Liver (tissue), 9 donors: ENCODE data around the gene MISP3. TPM values are rescaled to one million over a fixed set of nuclear protein-coding genes. Genes with fewer than 3 reads are reported as not detected.

Experiments
- DNase-seq: peaks from one replicate; pipeline ENCODE4 v3.0.0-alpha.2; 2017; ENCODE audit warnings: low spot score
- H3K27ac ChIP-seq, 2 donors: one replicate each; pipeline ENCODE4 v1.7.0; 2013; ENCODE audit warnings: inconsistent platforms in 2 of 2, low read length in 2 of 2, control low read depth in 1 of 2, low read depth in 1 of 2, mild to moderate bottlenecking in 1 of 2
- H3K27me3 ChIP-seq, 4 donors: one replicate each; pipeline versions ENCODE4 v1.6.1 to v1.7.0; 2013; ENCODE audit warnings: low read length in 3 of 4, inconsistent platforms in 1 of 4, mild to moderate bottlenecking in 1 of 4, moderate library complexity in 1 of 4; ENCODE audit not compliant: control insufficient read depth in 4 of 4, insufficient read depth in 4 of 4
- H3K36me3 ChIP-seq, 4 donors: one replicate each; pipeline versions ENCODE4 v1.6.1 to v1.7.0; 2013; ENCODE audit warnings: low read length in 3 of 4, mild to moderate bottlenecking in 3 of 4, low read depth in 1 of 4, moderate library complexity in 1 of 4; ENCODE audit not compliant: control insufficient read depth in 4 of 4, insufficient read depth in 3 of 4
- H3K4me1 ChIP-seq, 4 donors: one replicate each; pipeline versions ENCODE4 v1.6.1 to v1.7.0; 2013; ENCODE audit warnings: low read length in 3 of 4, mild to moderate bottlenecking in 3 of 4, moderate library complexity in 1 of 4; ENCODE audit not compliant: control insufficient read depth in 4 of 4, insufficient read depth in 4 of 4
- H3K4me3 ChIP-seq, 3 donors: one replicate each; pipeline versions ENCODE4 v1.6.1 to v1.7.0; 2013; ENCODE audit warnings: low read length in 3 of 3, control low read depth in 1 of 3, low read depth in 1 of 3, mild to moderate bottlenecking in 1 of 3
- H3K9ac ChIP-seq, 2 donors: one replicate each; pipeline ENCODE4 v1.7.0; 2013; ENCODE audit warnings: low read length in 2 of 2, mild to moderate bottlenecking in 2 of 2, moderate library complexity in 2 of 2, control low read depth in 1 of 2, low read depth in 1 of 2
- H3K9me3 ChIP-seq, 4 donors: one replicate each; pipeline versions ENCODE4 v1.6.1 to v1.7.0; 2013; ENCODE audit warnings: low read length in 3 of 4; ENCODE audit not compliant: control insufficient read depth in 4 of 4
- FOXA1 ChIP-seq: IDR thresholded peaks from 2 replicates; pipeline ENCODE4 v1.6.1; 2016; ENCODE audit warnings: antibody characterized with exemption
- FOXA2 ChIP-seq: IDR thresholded peaks from 2 replicates; pipeline ENCODE4 v1.6.1; 2016; ENCODE audit warnings: antibody characterized with exemption
- GABPA ChIP-seq, 2 donors: IDR thresholded peaks in 1 of 2; conservative IDR thresholded peaks in 1 of 2; 2 replicates each; pipeline ENCODE4 v1.6.1; 2016; ENCODE audit warnings: antibody characterized with exemption in 2 of 2, mild to moderate bottlenecking in 1 of 2, moderate library complexity in 1 of 2
- HNF4A ChIP-seq, 2 donors: conservative IDR thresholded peaks; 2 replicates each; pipeline ENCODE4 v1.6.1; 2016; ENCODE audit warnings: antibody characterized with exemption in 2 of 2, mild to moderate bottlenecking in 2 of 2
- JUND ChIP-seq, 2 donors: IDR thresholded peaks; 2 replicates each; pipeline ENCODE4 v1.6.1; 2016; ENCODE audit warnings: antibody characterized with exemption in 2 of 2
- RAD21 ChIP-seq, 2 donors: IDR thresholded peaks; 2 replicates each; pipeline ENCODE4 v1.6.1; 2016; ENCODE audit warnings: antibody characterized with exemption in 2 of 2, mild to moderate bottlenecking in 2 of 2
- TAF1 ChIP-seq: conservative IDR thresholded peaks from 2 replicates; pipeline ENCODE4 v1.6.1; 2016; ENCODE audit warnings: antibody characterized with exemption, mild to moderate bottlenecking
- WGBS: extraction: QIAGEN DNeasy Blood & Tissue Kit; methylation state at CpG from one replicate; pipeline ENCODE4 v1.1.7; 2013; 5-methylcytosine and 5-hydroxymethylcytosine counted together
- polyA plus RNA-seq, 2 donors: library from polyadenylated mRNA; stranded (reverse) in 1 of 2; unstranded in 1 of 2; fragments of 200-250 nt in 1 of 2; fragments of >200 nt in 1 of 2; fragmentation: Nextera tagmentation in 1 of 2; extraction: Ambion mirVana in 1 of 2; gene quantifications; one replicate each; pipeline versions ENCODE4 v1.2.1 to v1.2.3, GENCODE V29; 2013 to 2015
- total RNA-seq, 2 donors: library from RNA; depleted of rRNA; stranded (reverse); fragments of >200 nt; gene quantifications; one replicate each; pipeline ENCODE4 v1.2.3, GENCODE V29; 2014
- TF ChIP-seq, protein P1 (sequence below): IDR thresholded peaks from 2 replicates; pipeline ENCODE4 v1.6.1; 2016; ENCODE audit warnings: antibody characterized with exemption
- TF ChIP-seq, protein P2 (sequence below): IDR thresholded peaks from 2 replicates; pipeline ENCODE4 v1.6.1; 2016; ENCODE audit warnings: antibody characterized with exemption
- TF ChIP-seq, protein P3 (sequence below): IDR thresholded peaks from 2 replicates; pipeline ENCODE4 v1.6.1; 2016; ENCODE audit warnings: antibody characterized with exemption
- TF ChIP-seq, protein P4 (sequence below): fragments of 150-350 bp; IDR thresholded peaks from 2 replicates; pipeline ENCODE4 v1.5.1; 2017; ENCODE audit warnings: improper control_type of control experiment, low read depth, low read length; ENCODE audit not compliant: missing input control
- donor health status: healthy.
- donor health status: healthy.
- donor health status: healthy.
- donor health status: healthy.
- donor health status: healthy.

Gene MISP3
- total and polyA plus RNA-seq, 4 donors = 0.28 to 3.9 (median 2.8) TPM

DNA sequence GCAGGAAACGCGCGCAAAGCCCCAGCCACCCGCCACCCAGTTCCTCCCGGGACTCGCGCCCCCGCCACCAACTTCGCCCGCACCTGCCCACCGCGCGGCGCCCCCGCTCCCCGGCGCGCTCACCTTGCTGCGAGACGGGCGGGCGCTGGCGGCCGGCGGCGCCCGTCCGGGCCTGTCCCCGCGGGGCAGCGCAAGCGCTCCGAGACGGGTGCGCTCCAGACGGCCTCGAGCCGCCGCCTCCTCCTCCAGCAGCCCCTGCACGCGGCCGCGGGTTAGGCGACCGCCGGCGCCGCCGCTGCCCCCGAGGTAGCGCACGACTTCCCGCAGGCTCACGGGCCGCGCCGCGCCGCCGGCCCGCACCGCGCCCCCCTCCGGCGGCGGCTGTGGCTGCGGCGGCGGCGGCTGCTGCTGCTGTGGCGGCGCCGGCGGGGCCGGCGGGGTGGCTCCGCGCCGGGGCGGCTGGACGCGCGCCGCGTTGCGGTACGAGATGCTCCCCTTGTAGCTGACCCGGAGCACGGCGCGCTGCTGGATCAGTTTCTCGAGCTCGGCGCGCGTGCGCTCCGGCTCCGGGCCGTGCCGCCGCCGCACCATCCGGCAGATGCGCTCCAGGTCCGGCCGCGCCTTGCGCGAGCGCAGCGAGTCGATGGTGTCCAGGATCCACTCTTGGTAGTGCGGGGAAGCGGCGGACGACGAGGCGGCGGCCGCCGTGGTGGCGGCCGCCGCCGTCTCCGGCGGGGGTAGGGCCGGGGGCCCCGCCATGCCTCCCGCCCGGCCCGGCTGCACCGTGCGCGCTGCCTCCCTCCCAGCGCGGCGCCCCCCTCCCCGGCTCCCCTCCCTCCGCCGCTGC, 17.3 kb downstream of the MISP3 start:
- peak overlapping the region in 1 of 2 donors; percentile 46 for H3K27ac ChIP-seq
- peaks cover 7 to 21% (median 11%) of the 10 kb centered on the region in 4 donors for H3K4me1 ChIP-seq
- no peak overlapping the region for H3K9ac ChIP-seq
- no peaks in the 10 kb centered on the region for H3K27me3 ChIP-seq
- peaks cover 0 to 1% (median 0%) of the 10 kb centered on the region in 4 donors for H3K36me3 ChIP-seq
- H3K4me3 ChIP-seq = peak overlapping the region in 2 of 3 donors; percentile 55 to 89
- 2% methylated on average over 140 of the region's 142 CpGs for WGBS
- TF ChIP-seq GABPA (IDR thresholded peaks at IDR 0.05 in 1 of 2, conservative IDR thresholded peaks at IDR 0.05 in 1 of 2) (no peak), TAF1 (no peak), FOXA1 (no peak)
- TF ChIP-seq, protein P1, sequence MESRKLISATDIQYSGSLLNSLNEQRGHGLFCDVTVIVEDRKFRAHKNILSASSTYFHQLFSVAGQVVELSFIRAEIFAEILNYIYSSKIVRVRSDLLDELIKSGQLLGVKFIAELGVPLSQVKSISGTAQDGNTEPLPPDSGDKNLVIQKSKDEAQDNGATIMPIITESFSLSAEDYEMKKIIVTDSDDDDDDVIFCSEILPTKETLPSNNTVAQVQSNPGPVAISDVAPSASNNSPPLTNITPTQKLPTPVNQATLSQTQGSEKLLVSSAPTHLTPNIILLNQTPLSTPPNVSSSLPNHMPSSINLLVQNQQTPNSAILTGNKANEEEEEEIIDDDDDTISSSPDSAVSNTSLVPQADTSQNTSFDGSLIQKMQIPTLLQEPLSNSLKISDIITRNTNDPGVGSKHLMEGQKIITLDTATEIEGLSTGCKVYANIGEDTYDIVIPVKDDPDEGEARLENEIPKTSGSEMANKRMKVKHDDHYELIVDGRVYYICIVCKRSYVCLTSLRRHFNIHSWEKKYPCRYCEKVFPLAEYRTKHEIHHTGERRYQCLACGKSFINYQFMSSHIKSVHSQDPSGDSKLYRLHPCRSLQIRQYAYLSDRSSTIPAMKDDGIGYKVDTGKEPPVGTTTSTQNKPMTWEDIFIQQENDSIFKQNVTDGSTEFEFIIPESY = no peak
- TF ChIP-seq, protein P2, sequence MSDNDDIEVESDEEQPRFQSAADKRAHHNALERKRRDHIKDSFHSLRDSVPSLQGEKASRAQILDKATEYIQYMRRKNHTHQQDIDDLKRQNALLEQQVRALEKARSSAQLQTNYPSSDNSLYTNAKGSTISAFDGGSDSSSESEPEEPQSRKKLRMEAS = no peak
- DNase-seq = peak; percentile 52
- H3K9me3 ChIP-seq = peaks cover 0 to 5% (median 3%) of the 10 kb centered on the region in 4 donors

DNA sequence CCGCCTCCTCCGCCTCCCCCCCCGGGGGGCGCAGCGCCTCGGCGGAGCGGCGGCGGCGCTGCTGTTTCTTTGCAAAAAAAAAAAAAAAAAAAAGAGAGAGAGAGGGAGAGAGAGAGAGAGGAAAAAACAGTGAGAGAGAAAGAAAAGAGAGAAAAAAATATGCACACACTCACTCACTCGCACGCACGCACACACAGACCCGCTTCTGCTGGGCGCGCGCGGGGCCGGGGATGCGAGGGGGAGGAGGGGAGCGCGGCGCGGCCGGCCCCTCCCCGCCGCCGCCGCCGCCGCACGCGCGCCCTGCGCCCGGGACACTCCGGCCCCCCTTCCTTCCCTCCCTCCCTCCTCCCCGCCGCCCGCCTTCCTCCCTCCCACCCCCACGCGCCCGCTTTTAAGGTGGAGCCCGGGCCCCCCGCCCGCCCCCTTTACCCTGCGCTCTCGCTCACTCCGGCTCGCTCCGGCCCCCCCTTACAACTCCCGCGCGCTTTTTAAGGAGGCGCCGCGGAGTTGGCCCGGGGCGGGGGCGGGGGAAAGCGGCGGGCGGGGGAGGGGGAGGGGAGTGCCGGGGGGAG, 18.0 kb downstream of the MISP3 start, which contains the start of gene SAMD1:
TSS of gene SAMD1 (minus strand) at position 243 of the 572 bp plus-strand sequence.
- Histone ChIP-seq H3K4me3 (peak within 1 kb of the TSS; percentile 85 to 93 (median 89)), H3K27ac (peak within 1 kb of the TSS; percentile 95 to 96), H3K27me3 (no peaks in the 10 kb centered on the region), H3K9ac (peak within 1 kb of the TSS; percentile 89 to 97), H3K9me3 (peaks cover 0 to 5% (median 3%) of the 10 kb centered on the region in 4 donors), H3K4me1 (peaks cover 4 to 14% (median 9%) of the 10 kb centered on the region in 4 donors), H3K36me3 (peaks cover 0 to 1% (median 0%) of the 10 kb centered on the region in 4 donors)
- WGBS = under 1% methylated on average over 58 of the region's 65 CpGs
- peak; percentile 82 for DNase-seq
- TF ChIP-seq, protein P3, sequence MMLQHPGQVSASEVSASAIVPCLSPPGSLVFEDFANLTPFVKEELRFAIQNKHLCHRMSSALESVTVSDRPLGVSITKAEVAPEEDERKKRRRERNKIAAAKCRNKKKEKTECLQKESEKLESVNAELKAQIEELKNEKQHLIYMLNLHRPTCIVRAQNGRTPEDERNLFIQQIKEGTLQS = no peak
- no peak for TF ChIP-seq HNF4A (conservative IDR thresholded peaks at IDR 0.05)
- TF ChIP-seq, protein P4, sequence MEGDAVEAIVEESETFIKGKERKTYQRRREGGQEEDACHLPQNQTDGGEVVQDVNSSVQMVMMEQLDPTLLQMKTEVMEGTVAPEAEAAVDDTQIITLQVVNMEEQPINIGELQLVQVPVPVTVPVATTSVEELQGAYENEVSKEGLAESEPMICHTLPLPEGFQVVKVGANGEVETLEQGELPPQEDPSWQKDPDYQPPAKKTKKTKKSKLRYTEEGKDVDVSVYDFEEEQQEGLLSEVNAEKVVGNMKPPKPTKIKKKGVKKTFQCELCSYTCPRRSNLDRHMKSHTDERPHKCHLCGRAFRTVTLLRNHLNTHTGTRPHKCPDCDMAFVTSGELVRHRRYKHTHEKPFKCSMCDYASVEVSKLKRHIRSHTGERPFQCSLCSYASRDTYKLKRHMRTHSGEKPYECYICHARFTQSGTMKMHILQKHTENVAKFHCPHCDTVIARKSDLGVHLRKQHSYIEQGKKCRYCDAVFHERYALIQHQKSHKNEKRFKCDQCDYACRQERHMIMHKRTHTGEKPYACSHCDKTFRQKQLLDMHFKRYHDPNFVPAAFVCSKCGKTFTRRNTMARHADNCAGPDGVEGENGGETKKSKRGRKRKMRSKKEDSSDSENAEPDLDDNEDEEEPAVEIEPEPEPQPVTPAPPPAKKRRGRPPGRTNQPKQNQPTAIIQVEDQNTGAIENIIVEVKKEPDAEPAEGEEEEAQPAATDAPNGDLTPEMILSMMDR = no peak
- TF ChIP-seq, protein P1 = no peak
- TF ChIP-seq FOXA1 = no peak
- TF ChIP-seq RAD21 (IDR thresholded peaks at IDR 0.05) = no peak
- TF ChIP-seq JUND (IDR thresholded peaks at IDR 0.05) = no peak
- TF ChIP-seq FOXA2 = no peak
- TF ChIP-seq, protein P2 = no peak
- no peak for TF ChIP-seq GABPA (IDR thresholded peaks at IDR 0.05 in 1 of 2, conservative IDR thresholded peaks at IDR 0.05 in 1 of 2)
- no peak for TF ChIP-seq TAF1
